Activated CD4-positive, alpha-beta T cell treated with anti-CD3 and anti-CD28 coated beads, Interleukin-2, amount 50 U/mL, for 48 hours (primary cell): ENCODE data around the gene MRPL23.

Experiments used
- DNase-seq, 2 experiments: peaks; one replicate each; pipeline ENCODE4 v3.0.0-alpha.2; 2020

The MRPL23 gene

DNA sequence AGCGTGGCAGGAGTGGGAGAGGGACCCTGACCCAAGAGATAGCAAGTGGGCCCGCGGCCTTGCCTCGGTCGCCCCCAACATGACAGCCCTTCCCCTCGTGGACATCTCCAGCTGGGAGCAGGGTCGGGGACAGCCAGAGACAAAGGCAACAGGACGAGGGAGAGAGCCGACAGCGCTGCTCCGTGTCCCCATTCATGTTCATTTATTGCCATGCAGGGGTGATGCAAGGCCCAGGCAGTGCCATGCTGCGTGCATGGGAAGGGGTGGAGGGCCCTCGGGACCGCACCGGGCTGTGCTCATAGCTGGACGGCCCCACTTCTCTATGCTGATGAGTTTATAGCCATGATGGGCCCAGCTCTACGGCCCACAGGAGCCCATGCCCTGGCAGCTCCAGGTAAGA lies 12.7 kb downstream of the MRPL23 start:
- no peak for DNase-seq

- no peak for DNase-seq
Observed at GRCh38 chr11:1963864-1964263, 16.7 kb downstream of the MRPL23 start.

DNA sequence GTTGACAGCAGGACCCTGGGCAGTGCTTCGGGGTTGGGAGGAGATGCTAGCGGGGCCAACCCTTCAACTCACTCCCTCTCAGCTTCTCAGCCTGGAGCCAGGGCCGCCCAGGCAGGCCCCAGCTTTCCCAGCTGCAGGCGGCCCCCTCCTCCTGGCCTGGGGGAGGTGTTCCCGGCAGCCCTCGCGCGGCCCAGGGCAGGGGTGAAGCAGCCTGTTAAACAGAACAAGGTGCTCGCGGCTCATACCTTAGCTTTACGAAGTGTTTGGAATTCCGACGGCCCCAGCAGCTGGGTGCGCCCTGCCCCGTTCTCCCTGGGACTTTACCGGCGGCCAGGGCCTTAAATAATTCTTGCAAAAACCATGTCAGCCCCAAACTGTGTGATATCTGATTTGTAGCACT lies 17.2 kb downstream of the MRPL23 start:
- no peak for DNase-seq

- no peak for DNase-seq
Observed at GRCh38 chr11:1964955-1965354, 17.8 kb downstream of the MRPL23 start.

DNA sequence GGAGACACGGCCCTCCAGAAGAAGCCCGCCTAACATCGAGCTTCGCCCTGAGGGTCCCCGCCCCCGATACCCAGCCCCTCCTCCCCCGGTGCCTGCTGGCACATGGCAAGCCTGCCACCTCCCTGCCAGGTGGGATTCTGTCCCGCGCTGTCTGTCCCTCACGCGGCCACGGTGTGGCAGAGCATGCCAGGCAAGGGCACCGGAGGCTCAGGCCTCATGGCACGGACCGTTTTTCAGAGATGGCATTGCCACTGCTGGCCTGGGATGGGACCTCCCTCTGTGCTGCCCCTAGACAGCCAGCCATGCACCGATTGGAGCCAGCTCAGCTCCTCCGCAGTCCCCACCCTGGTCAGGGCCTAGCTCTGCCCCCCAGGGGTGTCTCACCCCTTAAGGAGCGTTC lies 19.4 kb downstream of the MRPL23 start:
- DNase-seq, result no peak

DNA sequence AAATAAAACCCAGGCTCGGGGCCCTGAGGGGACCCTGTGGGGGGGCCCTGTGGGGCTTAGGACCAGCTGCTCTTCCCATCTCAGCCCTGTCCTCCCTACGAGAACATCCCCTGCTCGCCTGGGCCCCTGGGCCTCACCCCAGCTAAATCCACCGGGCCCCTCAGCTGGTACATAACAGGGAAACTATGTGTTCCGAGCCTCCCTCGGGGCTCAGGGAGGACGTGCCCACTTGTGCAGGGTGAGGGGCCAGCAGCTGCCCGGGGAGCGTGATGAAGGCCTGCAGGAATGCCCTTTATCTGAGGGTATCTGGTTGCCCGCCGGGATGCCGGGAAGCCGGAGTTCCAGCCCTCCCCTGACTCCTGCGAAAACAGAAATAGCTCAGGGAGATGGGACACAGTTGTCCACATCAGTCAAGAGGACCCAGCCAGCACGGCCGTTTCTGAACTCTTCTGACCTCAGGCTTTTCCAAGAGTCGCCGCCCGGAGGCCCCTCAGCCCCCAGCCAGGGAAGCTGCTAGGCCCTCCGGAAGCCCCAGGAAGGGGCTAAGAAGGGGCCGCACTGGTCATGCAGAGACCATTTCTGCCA lies 20.6 kb downstream of the MRPL23 start:
- DNase-seq, result no peak

DNA sequence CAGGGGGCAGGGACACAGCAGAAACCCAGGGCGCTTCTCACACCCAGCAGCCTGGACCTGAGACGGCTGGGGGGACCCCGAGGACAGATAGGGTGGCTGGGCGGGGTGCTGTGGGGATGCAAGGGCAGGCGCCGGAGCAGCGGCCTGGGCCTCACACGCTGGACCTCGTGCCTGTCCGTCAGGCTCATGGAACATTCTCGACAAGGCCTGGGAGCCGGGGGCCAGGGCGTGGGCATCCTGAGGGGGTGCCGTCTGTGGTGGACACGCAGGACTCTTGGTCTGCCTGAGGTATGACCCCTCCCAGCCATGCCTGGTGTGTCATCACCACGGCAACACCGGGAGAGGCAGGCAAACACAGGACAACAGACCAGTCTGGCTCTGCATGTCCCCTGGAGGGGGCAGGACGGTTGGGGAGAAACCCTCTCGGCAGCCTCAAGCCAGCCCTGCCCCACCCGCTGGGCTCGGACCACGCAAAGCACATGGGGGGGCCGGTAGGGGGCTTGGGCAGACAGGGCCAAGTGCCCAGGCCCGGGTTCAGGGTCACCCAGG lies 21.4 kb downstream of the MRPL23 start:
- DNase-seq, result no peak

- DNase-seq, result no peak
Observed at GRCh38 chr11:1969035-1969434, 21.9 kb downstream of the MRPL23 start.

DNA sequence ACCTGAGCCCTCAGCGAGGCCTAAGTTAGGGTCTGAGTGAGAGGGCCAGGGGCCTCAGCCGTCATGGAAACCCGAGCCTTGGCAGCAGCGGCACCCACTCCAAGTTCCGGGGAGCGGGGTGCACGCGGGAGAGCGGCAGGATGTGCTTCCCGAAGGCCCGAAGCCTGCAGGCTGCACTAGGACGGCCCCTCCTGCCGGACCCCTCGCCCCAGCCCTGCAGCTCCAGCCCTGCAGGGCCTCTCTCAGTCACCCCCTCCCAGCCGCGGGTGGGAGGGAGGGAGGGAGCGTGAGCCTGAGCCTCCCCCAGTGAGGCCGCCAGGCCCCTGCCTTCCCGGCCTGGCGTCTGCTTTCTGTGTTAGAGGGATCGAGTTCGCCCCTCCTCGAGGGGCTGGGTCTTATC lies 22.6 kb downstream of the MRPL23 start:
- no peak for DNase-seq

- no peak for DNase-seq
Observed at GRCh38 chr11:1970956-1971355, 23.8 kb downstream of the MRPL23 start.

DNA sequence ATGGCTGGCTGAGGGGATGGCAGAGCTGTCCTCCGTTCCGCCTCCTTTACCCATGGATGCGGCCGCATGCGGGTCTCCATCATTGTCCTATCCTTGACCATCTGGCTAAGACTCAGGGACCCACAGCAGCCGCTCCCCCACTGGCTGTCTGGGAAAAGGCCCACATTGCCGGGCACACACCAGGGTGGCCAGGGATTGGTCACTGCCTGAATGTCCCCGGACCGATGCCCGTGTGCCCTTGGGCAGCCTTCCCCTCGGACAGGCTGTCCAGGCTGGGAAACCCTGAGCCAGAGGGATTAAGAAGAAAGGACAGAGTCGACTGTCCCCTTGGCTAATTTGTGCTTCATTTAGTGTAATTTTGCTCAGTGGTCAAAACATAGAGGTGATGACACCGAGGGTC lies 28.1 kb downstream of the MRPL23 start:
- no peak for DNase-seq

GRCh38 chr11:1978720-1979473 lies 31.8 kb downstream of the MRPL23 start:
- DNase-seq, result no peak

DNA sequence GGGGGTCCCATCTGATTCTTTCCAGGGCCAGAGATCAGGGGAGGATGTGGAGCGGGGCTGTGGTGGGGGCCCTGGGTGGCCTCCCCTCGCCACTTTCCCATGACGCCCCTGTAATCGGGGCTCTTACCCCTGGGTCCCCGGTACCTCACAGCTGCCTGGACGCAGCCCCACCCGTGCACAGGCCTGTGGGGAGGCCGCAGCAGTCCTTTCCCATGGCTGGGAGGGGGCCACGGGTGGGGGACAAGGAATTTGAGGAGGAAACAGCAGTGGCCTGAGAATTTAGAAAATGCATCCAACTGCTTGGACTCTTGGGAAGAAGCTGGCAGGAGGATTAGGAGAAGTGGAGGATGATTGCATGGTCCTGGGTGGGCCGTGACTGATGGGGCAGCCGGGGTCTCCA lies 32.5 kb downstream of the MRPL23 start:
- DNase-seq, result no peak

DNA sequence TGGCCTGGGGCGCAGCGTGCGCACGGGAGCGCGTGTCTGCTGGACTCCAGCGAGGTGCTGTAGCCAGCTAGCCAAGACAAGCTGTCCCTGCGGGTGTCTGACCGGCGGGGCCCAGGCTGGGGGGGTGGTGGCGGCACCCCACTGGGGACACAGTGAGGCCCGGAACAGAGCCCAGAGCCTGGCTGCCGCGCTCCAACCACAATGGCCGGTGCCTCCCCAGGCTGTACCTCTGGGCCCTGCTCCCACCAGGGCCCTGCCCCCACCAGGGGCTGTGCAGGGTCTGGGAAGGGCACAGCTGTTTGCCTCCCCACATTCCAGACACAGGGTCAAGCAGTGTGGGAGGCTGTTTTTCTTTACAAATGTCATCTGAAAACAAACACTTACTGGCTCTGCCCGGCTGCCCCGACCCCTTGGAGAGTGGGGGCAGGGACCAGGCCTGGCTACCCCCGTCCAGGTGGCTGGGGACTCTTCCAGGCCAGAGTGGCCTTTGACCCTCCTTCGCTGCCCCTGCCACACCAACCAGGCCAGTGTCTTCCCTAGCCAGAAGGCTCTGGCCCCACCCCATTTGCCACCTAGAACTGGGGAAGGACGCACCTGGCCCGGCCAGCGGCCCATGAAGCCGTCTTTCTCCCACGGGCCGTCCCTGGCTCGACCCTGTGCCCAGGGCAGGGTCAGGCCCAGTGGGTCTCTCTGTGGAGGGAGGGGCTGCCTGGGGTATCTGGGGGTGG lies 35.9 kb downstream of the MRPL23 start:
- DNase-seq, result no peak

GRCh38 chr11:1983601-1983961 lies 36.4 kb downstream of the MRPL23 start:
- no peak for DNase-seq

DNA sequence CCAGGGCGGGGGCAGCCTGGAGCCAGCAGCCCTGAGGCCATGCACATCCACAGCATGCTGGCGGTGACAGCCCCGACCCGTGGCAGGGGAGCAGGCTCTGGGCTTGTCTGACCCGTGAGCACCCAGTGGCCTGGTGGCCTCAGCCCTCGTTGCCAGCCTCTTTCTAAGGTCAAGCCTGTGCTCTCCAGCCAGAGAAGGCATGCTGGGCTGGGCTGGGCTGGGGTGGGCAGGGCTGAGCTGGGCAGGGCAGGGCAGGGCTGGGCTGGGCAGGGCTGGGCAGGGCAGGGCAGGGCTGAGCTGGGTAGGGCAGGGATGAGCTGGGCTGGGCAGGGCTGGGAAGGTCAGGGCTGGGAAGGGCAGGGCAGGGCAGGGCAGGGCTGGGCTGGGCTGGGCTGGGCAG lies 39.9 kb downstream of the MRPL23 start:
- no peak for DNase-seq

DNA sequence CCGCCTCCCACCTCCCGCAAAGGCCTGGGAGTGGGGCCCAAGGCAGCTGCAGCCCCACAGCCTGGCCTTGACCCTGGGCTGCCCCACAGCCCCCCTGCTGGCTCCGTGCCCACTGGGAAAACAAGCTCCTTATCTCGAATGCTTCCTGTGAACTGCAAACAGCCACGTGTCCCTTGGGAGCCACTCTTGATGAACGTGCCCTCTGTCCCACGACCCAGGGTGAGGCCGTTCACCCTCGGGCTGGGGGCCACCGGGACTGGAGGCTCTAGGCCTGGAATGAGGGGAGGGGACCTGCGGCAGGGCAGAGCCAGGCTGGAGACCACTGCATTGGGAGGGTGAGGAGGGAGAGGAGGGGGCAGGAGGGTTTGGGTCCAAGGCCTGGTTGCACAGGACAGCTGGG lies 41.0 kb downstream of the MRPL23 start:
- no peak for DNase-seq

GRCh38 chr11:1988667-1989317 lies 41.7 kb downstream of the MRPL23 start:
- DNase-seq, result no peak

GRCh38 chr11:1989953-1990352 lies 42.8 kb downstream of the MRPL23 start:
- no peak for DNase-seq

- DNase-seq, result no peak
Observed at GRCh38 chr11:1990872-1991578, 43.9 kb downstream of the MRPL23 start.

DNA sequence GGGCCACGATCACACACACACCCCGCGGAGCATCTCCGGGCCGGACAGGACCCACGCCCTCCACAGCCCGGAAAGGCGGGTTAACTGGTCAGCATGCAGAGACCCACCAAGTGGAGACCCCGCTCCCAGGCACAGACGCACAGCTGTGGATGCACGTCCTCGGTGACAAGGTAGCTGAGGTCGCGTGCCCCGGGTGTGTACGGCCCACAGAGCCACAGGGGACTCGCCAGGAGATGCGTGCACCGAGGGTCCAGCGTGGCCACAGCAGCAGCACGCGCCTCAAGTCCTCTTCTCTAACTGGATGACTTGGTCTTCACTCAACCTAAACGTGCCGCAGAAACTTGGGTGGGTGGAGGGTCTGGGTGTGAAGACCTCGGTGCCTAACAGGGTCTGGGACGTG lies 45.0 kb downstream of the MRPL23 start:
- no peak for DNase-seq

DNA sequence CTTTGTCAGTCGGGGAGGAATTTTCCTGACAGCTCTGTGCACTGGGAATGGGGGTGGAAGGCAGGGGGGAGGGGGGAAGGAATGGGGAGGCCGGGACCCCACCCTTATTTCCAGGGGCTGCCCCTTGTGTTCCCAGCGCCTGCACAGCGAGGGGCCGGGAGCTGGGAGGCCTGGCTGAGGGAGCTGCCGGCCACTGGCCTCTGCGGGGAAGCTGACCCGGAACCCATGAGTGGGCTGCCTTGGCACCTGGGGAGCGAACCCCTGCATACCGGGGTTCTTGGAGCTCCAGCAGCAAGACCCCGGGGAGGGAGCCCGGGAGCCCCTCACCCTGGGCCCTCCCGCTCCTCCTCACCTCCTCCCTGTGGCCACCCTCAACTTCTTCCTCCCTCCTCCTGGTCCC lies 47.0 kb downstream of the MRPL23 start:
- no peak for DNase-seq

GRCh38 chr11:1997755-1998154 lies 50.6 kb downstream of the MRPL23 start, which contains the start of gene H19:
H19 (minus strand) TSS chr11:1997842.
- no peak for DNase-seq
